Measurements from ENCODE around the gene DDRGK1. TPM values are rescaled to one million over a fixed set of nuclear protein-coding genes. Genes with fewer than 3 reads are reported as not detected.

The DDRGK1 gene
- 10 to 100 TPM; 43.8 to 48.0 TPM for total RNA-seq

DNA sequence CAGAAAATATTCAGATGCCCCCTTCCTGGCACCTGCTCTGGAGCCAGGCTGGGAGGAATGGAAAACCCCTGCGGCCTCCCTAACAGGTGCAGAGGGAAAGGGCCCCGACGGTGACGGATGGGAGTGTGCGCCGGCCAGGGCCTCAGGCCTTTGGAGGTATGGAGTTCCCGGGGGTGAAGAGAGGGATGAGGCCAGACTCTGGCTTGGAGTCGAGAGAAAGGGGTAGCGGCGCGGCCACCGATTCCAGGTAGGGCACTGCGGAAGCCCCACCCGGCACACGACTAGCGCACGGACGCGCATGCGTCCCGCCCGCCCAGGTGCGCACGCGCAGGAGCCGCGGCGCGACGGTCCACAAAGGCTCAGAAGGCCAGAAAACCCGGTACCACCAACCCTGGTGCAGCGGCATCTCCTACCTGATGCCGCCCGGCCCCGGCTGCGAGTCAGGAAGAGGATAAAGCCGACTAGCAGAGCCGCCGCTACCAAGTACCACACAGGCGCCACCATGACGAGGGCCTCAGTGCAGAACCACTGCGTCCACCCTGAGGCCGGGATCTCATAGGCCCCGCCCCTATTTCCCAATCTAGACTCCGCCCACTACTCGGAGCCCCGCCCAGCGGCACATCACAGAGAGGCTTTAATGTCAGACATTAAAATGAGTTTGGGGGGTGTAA, at the start of gene DDRGK1:
Gene DDRGK1 (minus strand): TSS at position 559 of the 671 bp plus-strand sequence. CDS start 55 bp downstream, at position 504.
- peak; percentile 90 for DNase-seq (ENCODE audit: low spot score)
- H3K27me3 ChIP-seq: no peaks in the 10 kb centered on the region
- peak within 1 kb of the TSS; percentile 87 to 89 for H3K27ac ChIP-seq
- TF ChIP-seq, protein P1, sequence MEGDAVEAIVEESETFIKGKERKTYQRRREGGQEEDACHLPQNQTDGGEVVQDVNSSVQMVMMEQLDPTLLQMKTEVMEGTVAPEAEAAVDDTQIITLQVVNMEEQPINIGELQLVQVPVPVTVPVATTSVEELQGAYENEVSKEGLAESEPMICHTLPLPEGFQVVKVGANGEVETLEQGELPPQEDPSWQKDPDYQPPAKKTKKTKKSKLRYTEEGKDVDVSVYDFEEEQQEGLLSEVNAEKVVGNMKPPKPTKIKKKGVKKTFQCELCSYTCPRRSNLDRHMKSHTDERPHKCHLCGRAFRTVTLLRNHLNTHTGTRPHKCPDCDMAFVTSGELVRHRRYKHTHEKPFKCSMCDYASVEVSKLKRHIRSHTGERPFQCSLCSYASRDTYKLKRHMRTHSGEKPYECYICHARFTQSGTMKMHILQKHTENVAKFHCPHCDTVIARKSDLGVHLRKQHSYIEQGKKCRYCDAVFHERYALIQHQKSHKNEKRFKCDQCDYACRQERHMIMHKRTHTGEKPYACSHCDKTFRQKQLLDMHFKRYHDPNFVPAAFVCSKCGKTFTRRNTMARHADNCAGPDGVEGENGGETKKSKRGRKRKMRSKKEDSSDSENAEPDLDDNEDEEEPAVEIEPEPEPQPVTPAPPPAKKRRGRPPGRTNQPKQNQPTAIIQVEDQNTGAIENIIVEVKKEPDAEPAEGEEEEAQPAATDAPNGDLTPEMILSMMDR (IDR thresholded peaks at IDR 0.05): no peak
- peak within 1 kb of the TSS; percentile 69 to 91 for H3K4me3 ChIP-seq
- H3K4me1 ChIP-seq: peaks cover 0 to 23% of the 10 kb centered on the region in 2 donors
- H3K9me3 ChIP-seq: no peaks in the 10 kb centered on the region
- peaks cover 14% of the 10 kb centered on the region for H3K36me3 ChIP-seq

DNA sequence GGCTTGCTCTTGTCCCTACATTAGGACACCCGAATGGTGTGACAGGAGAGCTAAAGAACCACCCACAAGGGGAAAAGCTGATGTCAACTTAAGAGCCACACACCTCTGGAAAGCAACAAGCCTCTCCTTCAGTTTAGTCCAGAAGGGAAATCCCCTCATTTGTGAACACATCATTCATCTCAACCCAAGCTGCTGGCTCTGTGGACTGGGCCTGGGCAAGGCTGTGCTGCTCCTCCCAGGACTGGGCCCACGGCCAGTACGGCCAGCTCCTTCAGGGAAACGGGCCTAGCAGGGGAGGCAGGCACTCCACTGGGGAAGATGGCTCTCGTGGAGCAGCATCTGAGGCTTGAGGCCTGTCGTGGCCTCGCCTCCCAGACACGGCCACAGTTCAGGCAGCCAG, 47.3 kb upstream of the DDRGK1 start:
- Histone ChIP-seq H3K4me1 (peaks cover 0 to 14% of the 10 kb centered on the region in 2 donors), H3K4me3 (no peak overlapping the region), H3K27ac (no peak overlapping the region), H3K9me3 (no peaks in the 10 kb centered on the region), H3K36me3 (peaks cover 47% of the 10 kb centered on the region), H3K27me3 (no peaks in the 10 kb centered on the region)
- DNase-seq (ENCODE audit: low spot score): no peak
- TF ChIP-seq, protein P1 (IDR thresholded peaks at IDR 0.05): no peak

DNA sequence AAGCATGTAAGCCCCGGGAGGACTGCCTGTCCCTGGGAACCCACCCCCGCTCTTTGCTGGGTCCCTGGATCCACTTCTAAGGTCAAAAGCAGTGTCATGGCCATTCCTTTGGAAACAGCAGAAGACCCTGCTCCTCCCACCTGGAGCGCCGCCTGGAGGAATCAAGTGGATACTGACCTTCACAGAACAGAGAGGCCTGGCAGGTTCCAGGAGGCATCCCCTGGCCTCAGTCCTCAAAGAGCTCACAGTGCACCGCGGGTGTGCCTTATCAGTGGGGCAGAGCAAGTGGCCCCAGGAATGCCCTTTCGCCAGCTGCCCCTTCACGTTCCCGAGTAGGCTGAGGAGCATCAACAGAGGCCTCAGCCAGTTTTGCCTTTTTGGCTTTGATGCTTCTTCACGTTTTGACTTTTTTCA, 45.6 kb upstream of the DDRGK1 start:
- DNase-seq (ENCODE audit: low spot score): no peak
- Histone ChIP-seq H3K36me3 (peaks cover 30% of the 10 kb centered on the region), H3K4me1 (peaks cover 0 to 14% of the 10 kb centered on the region in 2 donors), H3K9me3 (no peaks in the 10 kb centered on the region), H3K27ac (no peak overlapping the region), H3K27me3 (no peaks in the 10 kb centered on the region), H3K4me3 (no peak overlapping the region)
- TF ChIP-seq, protein P1 (IDR thresholded peaks at IDR 0.05): no peak

DNA sequence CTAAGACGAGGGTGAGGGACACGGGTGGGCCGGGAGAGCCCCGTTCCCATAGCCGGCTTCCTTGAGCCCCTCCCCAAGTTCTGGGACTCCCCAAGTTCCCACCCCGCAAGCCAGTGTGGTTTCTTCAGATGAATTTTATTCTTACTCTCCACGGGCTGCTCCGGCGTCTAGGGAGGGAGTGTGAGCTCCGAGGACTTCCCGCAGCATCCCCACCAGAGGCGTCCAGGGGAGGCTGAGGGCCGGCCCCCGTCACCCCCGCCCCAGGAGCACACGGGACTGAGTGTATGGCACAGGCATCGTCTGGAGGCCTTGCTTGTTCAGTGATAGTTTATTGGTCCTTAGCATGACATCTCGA, 44.5 kb upstream of the DDRGK1 start:
- no peak overlapping the region for H3K27ac ChIP-seq
- peaks cover 0 to 14% of the 10 kb centered on the region in 2 donors for H3K4me1 ChIP-seq
- H3K4me3 ChIP-seq: peak overlapping the region in 1 of 2 donors; percentile 24

DNA sequence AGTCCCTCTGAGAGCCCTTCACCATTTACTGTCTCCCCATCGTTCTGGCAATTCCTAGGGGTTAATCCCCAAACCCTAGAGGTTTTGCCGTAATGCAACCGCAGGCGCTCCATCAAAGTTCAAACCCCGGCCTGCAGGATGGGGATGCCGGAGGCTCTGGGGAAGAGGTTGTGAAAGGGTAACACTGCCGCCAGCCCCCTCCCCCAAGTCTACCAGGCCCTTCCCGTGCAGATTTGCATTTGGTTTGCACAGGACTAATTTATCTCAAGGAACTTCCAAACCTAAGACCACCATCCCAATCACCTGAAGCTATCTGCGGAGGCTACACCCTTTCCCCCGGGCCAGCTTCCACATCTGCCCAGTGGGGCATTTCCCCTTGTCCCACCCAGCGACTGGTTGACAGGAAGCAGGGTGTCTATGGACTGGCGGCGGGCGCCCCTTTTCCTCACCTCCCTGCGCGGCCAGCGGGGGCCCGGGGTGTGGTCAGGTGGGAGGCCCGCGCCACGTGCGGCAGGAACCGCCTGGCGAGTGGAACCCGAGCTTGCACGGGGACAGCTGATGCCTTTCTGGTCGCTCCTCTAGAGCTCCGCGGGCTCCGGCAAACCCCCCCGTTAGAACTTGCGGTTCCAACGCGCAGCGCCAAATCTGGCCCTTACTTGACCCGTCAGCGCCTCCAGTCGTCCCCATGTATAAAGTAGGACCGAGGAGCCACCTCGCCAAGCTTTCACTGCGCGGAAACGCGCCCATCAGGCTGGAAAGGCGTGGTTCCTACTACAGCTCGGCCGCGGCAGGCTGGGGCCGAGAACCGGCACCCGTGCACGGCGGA, 43.9 kb upstream of the DDRGK1 start:
- Histone ChIP-seq H3K4me1 (peaks cover 0 to 14% of the 10 kb centered on the region in 2 donors), H3K4me3 (peak overlapping the region in 1 of 2 donors; percentile 24), H3K36me3 (peaks cover 14% of the 10 kb centered on the region), H3K27ac (no peak overlapping the region), H3K9me3 (no peaks in the 10 kb centered on the region), H3K27me3 (no peaks in the 10 kb centered on the region)
- peak; percentile 62 for DNase-seq (ENCODE audit: low spot score)
- TF ChIP-seq, protein P1 (IDR thresholded peaks at IDR 0.05): no peak

More for the DNA sequence above, 44.5 kb upstream of the DDRGK1 start:
- no peaks in the 10 kb centered on the region for H3K9me3 ChIP-seq
- H3K27me3 ChIP-seq: no peaks in the 10 kb centered on the region
- no peak for DNase-seq (ENCODE audit: low spot score)
- TF ChIP-seq, protein P1 (IDR thresholded peaks at IDR 0.05): no peak
- peaks cover 19% of the 10 kb centered on the region for H3K36me3 ChIP-seq
